ENCODE data around the gene RPRD1B. TPM values are rescaled to one million over a fixed set of nuclear protein-coding genes. Genes with fewer than 3 reads are reported as not detected.
"Not testable (repeated sequence)": the region's sequence is repeated elsewhere in the genome, so short reads cannot be mapped to it uniquely, and the experiment has no call there.

RPRD1B gene
- total RNA-seq, 3 donors from 2014 or later: 21.4 to 33.8 (median 31.3) TPM

GRCh38 chr20:38002422-38002821, 31.1 kb upstream of the RPRD1B start:
- Histone ChIP-seq H3K27me3 (no peaks in the 10 kb centered on the region), H3K4me3 (no peak overlapping the region), H3K36me3 (no peaks in the 10 kb centered on the region), H3K9me3 (no peaks in the 10 kb centered on the region), H3K27ac (no peak overlapping the region), H3K4me1 (no peaks in the 10 kb centered on the region)
- DNase-seq (ENCODE audit: low spot score in 2 of 2): no peak
- no peak for TF ChIP-seq POLR2AphosphoS5 (IDR thresholded peaks at IDR 0.05)
- TF ChIP-seq POLR2A (IDR thresholded peaks at IDR 0.05): no peak
- no peak for TF ChIP-seq CTCF (IDR thresholded peaks at IDR 0.05)
- intact Hi-C loops (cut with DNase I; ENCODE audit: low total_unique reads): no loop called here

- no peaks in the 10 kb centered on the region for H3K9me3 ChIP-seq
- DNase-seq (ENCODE audit: low spot score in 2 of 2): no peak
- H3K27ac ChIP-seq: no peak overlapping the region
- no peaks in the 10 kb centered on the region for H3K4me1 ChIP-seq
- H3K36me3 ChIP-seq: no peaks in the 10 kb centered on the region
- intact Hi-C loops (cut with DNase I; ENCODE audit: low total_unique reads): no loop called here
- H3K4me3 ChIP-seq: no peak overlapping the region
- no peaks in the 10 kb centered on the region for H3K27me3 ChIP-seq
- TF ChIP-seq POLR2AphosphoS5 (IDR thresholded peaks at IDR 0.05) (no peak), CTCF (IDR thresholded peaks at IDR 0.05) (no peak), POLR2A (IDR thresholded peaks at IDR 0.05) (no peak)
Measured at GRCh38 chr20:38004416-38004815, 29.1 kb upstream of the RPRD1B start.

- no peaks in the 10 kb centered on the region for H3K9me3 ChIP-seq
- H3K36me3 ChIP-seq: no peaks in the 10 kb centered on the region
- TF ChIP-seq POLR2A (IDR thresholded peaks at IDR 0.05) (no peak), POLR2AphosphoS5 (IDR thresholded peaks at IDR 0.05) (no peak), CTCF (IDR thresholded peaks at IDR 0.05) (no peak)
- no peak overlapping the region for H3K4me3 ChIP-seq
- intact Hi-C loops (cut with DNase I; ENCODE audit: low total_unique reads): no loop called here
- H3K27me3 ChIP-seq: no peaks in the 10 kb centered on the region
- no peak for DNase-seq (ENCODE audit: low spot score in 2 of 2)
- no peak overlapping the region for H3K27ac ChIP-seq
- H3K4me1 ChIP-seq: no peaks in the 10 kb centered on the region
Measured at GRCh38 chr20:38005903-38006302, 27.6 kb upstream of the RPRD1B start.

GRCh38 chr20:38007526-38007925, 26.0 kb upstream of the RPRD1B start:
- no peaks in the 10 kb centered on the region for H3K9me3 ChIP-seq
- H3K4me3 ChIP-seq: no peak overlapping the region
- intact Hi-C loops (cut with DNase I; ENCODE audit: low total_unique reads): no loop called here
- DNase-seq (ENCODE audit: low spot score in 2 of 2): no peak
- no peaks in the 10 kb centered on the region for H3K4me1 ChIP-seq
- TF ChIP-seq POLR2AphosphoS5 (IDR thresholded peaks at IDR 0.05) (no peak), POLR2A (IDR thresholded peaks at IDR 0.05) (no peak), CTCF (IDR thresholded peaks at IDR 0.05) (no peak)
- no peaks in the 10 kb centered on the region for H3K27me3 ChIP-seq
- no peak overlapping the region for H3K27ac ChIP-seq
- no peaks in the 10 kb centered on the region for H3K36me3 ChIP-seq

GRCh38 chr20:38008233-38008944, 25.2 kb upstream of the RPRD1B start:
- H3K4me3 ChIP-seq: no peak overlapping the region
- H3K36me3 ChIP-seq: no peaks in the 10 kb centered on the region
- no peak for DNase-seq (ENCODE audit: low spot score in 2 of 2)
- no peaks in the 10 kb centered on the region for H3K27me3 ChIP-seq
- no peak overlapping the region for H3K27ac ChIP-seq
- intact Hi-C loops (cut with DNase I; ENCODE audit: low total_unique reads): no loop called here
- H3K9me3 ChIP-seq: no peaks in the 10 kb centered on the region
- no peak for TF ChIP-seq POLR2A (IDR thresholded peaks at IDR 0.05)
- TF ChIP-seq CTCF (IDR thresholded peaks at IDR 0.05): no peak
- no peak for TF ChIP-seq POLR2AphosphoS5 (IDR thresholded peaks at IDR 0.05)
- no peaks in the 10 kb centered on the region for H3K4me1 ChIP-seq

GRCh38 chr20:38009416-38009815, 24.1 kb upstream of the RPRD1B start:
- H3K4me3 ChIP-seq; H3K27me3 ChIP-seq; H3K9me3 ChIP-seq; H3K36me3 ChIP-seq; DNase-seq (ENCODE audit: low spot score in 2 of 2); H3K4me1 ChIP-seq; H3K27ac ChIP-seq; intact Hi-C loops (cut with DNase I; ENCODE audit: low total_unique reads): not testable (repeated sequence)
